ENCODE data around the gene MEP1B. TPM values are rescaled to one million over a fixed set of nuclear protein-coding genes. Genes with fewer than 3 reads are reported as not detected.
"Not testable (repeated sequence)": the region's sequence is repeated elsewhere in the genome, so short reads cannot be mapped to it uniquely, and the experiment has no call there.

The MEP1B gene
- total RNA-seq, 3 donors from 2014 or later = 5.9 to 11.6 (median 6.9) TPM

- intact Hi-C loops (cut with DNase I, micrococcal nuclease) = loop anchor here (5.0 kb wide), 3 partner anchors 114 to 394 kb away; partner anchors contain the start of gene GAREM1 (in 1 of the 2)
- DNase-seq (peak; percentile 78 to 89 (median 84)), ATAC-seq (peak; percentile 90)
- H3K36me3 ChIP-seq (ENCODE audit: low read depth) = no peaks in the 10 kb centered on the region
- no peaks in the 10 kb centered on the region for H3K9me3 ChIP-seq
- peak; percentile 66 for TF ChIP-seq CTCF (IDR thresholded peaks at IDR 0.05)
- H3K4me3 ChIP-seq = no peak overlapping the region
- peaks cover 16% of the 10 kb centered on the region for H3K4me1 ChIP-seq (ENCODE audit: low read depth)
Observed at GRCh38 chr18:32158108-32158624, 31.7 kb upstream of the MEP1B start.

GRCh38 chr18:32158631-32159030 is 31.2 kb upstream of the MEP1B start:
- not testable (repeated sequence) for H3K36me3 ChIP-seq (ENCODE audit: low read depth); H3K4me3 ChIP-seq; H3K9me3 ChIP-seq
- H3K4me1 ChIP-seq (ENCODE audit: low read depth) = peaks cover 16% of the 10 kb centered on the region
- intact Hi-C loops (cut with DNase I, micrococcal nuclease) = loop anchor here (5.0 kb wide), 3 partner anchors 114 to 394 kb away; partner anchors contain the start of gene GAREM1 (in 1 of the 2)
- DNase-seq (peak in 2 of 3 donors; percentile 33 to 59), ATAC-seq (peak; percentile 6)

- ATAC-seq (peak; percentile 91), DNase-seq (peak in 2 of 3 donors; percentile 52 to 71)
- Histone ChIP-seq H3K36me3 (ENCODE audit: low read depth) (no peaks in the 10 kb centered on the region), H3K4me3 (no peak overlapping the region), H3K9me3 (no peaks in the 10 kb centered on the region), H3K4me1 (ENCODE audit: low read depth) (peaks cover 16% of the 10 kb centered on the region)
- intact Hi-C loops (cut with DNase I, micrococcal nuclease) = loop anchor here in 1 of 2 donors (10.0 kb wide), 1 partner anchor 104 kb away; no protein-coding TSS in a partner anchor
- no peak for TF ChIP-seq CTCF (IDR thresholded peaks at IDR 0.05)
Observed at GRCh38 chr18:32160547-32160946, 29.3 kb upstream of the MEP1B start.

- Histone ChIP-seq H3K9me3 (no peaks in the 10 kb centered on the region), H3K36me3 (ENCODE audit: low read depth) (no peaks in the 10 kb centered on the region), H3K4me1 (ENCODE audit: low read depth) (no peaks in the 10 kb centered on the region), H3K4me3 (no peak overlapping the region)
- DNase-seq (no peak), ATAC-seq (peak; percentile 71)
- no peak for TF ChIP-seq CTCF (IDR thresholded peaks at IDR 0.05)
- intact Hi-C loops (cut with DNase I, micrococcal nuclease) = loop anchor here in 1 of 2 donors (10.0 kb wide), 1 partner anchor 97 kb away; no protein-coding TSS in a partner anchor
Observed at GRCh38 chr18:32167980-32168730, 21.7 kb upstream of the MEP1B start.

- ATAC-seq = no peak
Observed at GRCh38 chr18:32173654-32174053, 16.2 kb upstream of the MEP1B start.

More at GRCh38 chr18:32173654-32174053, 16.2 kb upstream of the MEP1B start:
- DNase-seq = no peak
- Histone ChIP-seq H3K4me1 (ENCODE audit: low read depth) (no peaks in the 10 kb centered on the region), H3K9me3 (no peaks in the 10 kb centered on the region), H3K36me3 (ENCODE audit: low read depth) (no peaks in the 10 kb centered on the region), H3K4me3 (no peak overlapping the region)
- no peak for TF ChIP-seq CTCF (IDR thresholded peaks at IDR 0.05)
- intact Hi-C loops (cut with DNase I, micrococcal nuclease) = no loop called here

All from mucosa of descending colon (tissue), 3 donors.